NCI-H345 (cell line): ENCODE data around the gene ZBTB7B.

Experiments used
- DNase-seq: peaks from one replicate; lab custom pipeline; 2025; lab: John Stamatoyannopoulos, UW

ZBTB7B gene

GRCh38 chr1:155003766-155004351 lies 1.3 kb downstream of the ZBTB7B start:
- DNase-seq: peak; percentile 49

- DNase-seq: no peak
Observed at GRCh38 chr1:155004352-155005075, 1.9 kb downstream of the ZBTB7B start.

DNA sequence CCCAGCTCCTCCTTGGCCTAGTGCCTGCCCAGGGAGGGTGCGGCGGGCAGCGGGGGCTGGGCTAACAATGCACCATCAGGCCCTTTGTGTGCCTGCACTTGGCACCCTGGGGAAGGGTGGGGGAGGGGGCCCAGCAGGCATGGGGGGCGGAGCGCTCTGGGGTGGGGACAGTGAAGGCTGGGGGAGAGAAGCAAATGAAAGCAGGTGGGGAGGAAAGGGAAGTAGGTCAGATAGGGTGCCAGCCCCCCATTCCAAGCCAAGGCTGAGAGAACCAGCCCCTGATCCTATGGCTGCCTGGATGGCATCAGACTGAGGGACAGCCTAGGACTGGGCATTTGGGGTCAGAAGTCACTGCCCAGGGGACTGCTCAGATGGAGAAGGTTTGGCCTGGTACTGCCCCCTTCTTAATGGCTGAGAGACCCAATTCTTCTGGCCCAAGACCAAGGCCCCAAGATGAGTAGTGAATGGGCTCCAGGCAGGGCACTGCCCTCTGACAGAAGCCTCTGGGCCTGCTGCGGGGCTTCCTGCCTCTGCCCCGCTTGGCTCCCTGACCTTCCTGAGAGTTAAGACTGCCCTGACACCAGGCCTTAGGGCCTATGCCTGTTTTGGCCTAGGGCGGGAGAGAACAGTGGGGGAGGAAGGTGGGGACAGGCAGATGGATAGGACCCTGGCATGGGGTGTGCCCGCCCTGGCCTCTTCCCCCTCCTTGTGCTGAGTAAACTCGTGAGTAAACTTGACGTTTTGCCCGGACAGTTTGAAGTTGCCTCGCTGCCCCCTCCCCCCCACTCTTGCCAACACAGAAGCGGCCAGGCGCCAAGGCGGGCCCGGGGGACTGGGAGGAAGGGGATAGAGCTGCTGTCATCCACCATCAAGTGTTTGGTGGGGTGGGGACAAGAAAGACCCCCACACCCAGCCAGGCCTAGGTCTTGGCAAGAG lies 2.7 kb downstream of the ZBTB7B start:
- peak; percentile 43 for DNase-seq

- peak; percentile 33 for DNase-seq
Observed at GRCh38 chr1:155006601-155007101, 4.0 kb downstream of the ZBTB7B start.

DNA sequence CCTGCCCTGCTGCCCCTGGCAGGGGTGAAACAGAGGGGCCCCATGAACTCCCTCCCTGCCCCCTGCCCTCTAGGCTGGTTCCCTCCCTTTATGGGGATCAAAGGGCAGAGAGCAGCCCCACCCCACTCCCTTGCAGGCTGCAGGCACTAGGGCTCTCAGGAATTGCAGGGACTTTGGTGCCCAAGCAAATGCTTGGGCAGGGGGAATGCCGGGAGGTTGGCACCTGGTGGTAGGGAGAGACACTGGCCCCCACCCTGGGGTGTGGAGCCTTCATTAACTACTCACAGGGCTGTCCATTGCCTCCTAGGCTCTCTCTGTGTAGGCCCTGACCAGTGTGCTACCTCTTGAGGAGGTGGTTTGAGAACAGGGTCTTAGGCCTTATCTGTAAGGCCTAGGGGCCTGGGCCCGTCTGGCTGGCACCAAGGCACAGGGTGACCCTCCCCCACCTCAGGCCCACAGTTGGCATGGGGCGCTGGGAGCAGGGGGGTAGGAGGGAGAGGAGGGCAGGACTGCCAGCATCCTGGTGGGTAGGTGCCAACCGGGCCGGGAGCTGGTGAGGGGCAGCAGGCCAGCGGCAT lies 4.7 kb downstream of the ZBTB7B start:
- no peak for DNase-seq

DNA sequence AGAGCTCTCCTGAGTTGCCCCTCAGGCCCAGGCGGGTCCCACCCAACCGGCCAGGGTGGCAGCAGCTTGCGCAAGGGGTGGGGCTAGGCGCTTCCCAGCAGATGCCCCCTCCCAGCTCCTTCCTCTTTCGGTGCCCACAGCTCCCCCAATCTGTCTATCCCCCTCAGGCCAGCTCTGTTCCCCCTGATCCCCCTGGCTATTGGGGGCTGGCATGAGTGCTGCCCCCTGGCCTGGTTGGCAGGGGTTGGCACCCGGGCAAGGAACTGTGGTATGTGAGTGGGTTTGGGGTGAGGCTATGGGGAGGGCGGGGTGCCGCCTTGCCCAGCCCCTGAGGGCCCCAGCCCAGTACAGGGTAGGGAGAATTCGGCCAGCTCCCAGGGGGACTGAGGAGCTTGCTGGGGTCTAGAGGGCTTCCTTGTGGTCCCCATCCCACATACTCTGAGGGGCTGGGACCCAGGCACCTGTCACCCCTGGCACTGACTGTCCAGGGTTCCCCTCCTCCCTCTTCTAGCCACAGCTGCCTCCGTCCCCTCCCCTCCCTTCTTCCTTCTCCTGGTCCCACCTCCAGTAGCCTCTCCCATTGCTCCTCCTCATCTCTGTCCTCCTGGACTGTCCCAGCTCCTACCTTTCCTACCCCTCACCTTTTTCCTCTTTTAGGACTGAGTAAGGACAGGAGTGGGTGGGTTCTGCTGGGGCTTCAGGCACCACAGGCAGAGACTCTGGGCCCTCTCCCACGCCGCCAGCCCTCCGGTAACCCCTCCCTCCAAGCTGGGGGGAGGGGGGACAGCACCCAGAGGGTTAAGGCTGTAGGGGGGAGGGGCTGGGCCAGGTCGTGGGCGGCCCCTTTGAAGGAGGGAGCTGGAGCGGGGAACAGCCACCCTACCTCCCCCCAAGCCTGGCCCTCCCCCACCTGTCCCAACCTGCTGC lies 5.7 kb downstream of the ZBTB7B start:
- no peak for DNase-seq

DNA sequence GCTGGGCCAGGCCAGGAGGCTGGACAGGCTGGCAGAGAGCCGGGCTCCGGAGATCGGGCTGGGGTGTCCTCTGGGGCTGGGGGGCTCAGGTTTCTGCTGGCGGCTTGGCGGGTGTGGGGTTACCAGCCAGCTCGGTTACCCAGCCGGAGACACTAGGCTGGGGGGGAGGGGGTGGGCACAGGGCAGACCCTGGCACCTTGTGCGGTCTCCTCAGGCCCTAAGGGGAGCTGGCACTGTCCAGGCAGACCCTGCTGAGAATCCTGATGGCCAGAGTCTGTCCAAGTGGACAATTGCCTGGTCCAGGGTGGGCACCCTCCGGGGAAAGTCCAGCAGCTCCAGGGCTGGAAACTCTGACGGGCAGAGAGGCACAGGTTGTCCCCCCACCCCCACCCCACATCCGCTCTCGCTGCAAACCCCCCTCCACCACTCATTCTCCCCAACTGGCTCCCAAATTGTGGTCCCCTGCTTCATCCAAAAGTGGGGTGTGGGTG lies 6.7 kb downstream of the ZBTB7B start:
- DNase-seq: no peak

DNA sequence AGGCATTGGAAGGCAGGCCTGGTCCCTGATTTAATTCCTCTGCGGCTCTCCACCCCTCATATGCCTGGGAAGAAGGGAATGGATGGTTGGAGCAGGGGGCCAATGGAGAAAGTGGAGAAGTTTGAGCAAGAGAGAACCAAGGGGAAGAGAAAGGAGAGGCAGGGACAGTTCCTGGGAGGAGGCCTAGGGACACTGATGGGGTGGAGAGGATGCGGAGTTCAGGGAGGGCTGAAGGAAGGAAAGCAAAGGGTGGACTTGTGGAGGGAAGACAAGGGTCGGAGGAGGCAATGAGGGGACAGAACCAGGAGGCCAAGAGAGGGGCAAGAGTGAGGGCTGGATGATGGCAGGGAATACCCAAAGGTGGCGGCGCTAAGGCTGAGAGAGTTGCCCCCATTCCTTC lies 7.1 kb downstream of the ZBTB7B start:
- no peak for DNase-seq

- DNase-seq: no peak
Observed at GRCh38 chr1:155010211-155010918, 7.8 kb downstream of the ZBTB7B start.

GRCh38 chr1:155011004-155011416 lies 8.4 kb downstream of the ZBTB7B start:
- no peak for DNase-seq

- no peak for DNase-seq
Observed at GRCh38 chr1:155011437-155012025, 8.9 kb downstream of the ZBTB7B start.

DNA sequence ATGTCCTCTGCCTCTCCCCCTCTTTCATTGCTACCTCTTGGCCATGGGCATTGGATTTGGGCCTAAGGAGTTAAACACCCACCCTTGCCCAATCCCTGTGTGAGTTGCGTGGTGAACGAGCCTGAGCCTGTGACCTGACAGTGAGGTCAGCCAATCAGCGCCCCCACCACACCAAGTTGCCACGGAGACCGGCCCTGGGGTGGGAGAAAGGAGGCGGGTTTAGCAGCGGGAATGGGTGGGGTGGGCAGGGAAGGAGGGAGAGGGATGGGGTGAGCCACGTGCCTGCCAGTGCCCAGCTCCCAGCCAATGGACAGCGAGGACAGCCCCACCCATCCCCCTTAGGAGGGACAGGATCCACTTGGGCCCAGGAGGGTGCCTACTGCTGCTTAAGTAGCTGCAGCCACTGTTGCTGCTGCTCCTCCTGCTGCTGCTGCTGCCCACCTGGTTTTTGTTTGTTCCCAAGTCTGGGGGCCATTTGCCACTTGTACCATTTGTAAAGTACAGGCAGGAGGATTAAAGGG lies 9.5 kb downstream of the ZBTB7B start:
- peak; percentile 74 for DNase-seq

DNA sequence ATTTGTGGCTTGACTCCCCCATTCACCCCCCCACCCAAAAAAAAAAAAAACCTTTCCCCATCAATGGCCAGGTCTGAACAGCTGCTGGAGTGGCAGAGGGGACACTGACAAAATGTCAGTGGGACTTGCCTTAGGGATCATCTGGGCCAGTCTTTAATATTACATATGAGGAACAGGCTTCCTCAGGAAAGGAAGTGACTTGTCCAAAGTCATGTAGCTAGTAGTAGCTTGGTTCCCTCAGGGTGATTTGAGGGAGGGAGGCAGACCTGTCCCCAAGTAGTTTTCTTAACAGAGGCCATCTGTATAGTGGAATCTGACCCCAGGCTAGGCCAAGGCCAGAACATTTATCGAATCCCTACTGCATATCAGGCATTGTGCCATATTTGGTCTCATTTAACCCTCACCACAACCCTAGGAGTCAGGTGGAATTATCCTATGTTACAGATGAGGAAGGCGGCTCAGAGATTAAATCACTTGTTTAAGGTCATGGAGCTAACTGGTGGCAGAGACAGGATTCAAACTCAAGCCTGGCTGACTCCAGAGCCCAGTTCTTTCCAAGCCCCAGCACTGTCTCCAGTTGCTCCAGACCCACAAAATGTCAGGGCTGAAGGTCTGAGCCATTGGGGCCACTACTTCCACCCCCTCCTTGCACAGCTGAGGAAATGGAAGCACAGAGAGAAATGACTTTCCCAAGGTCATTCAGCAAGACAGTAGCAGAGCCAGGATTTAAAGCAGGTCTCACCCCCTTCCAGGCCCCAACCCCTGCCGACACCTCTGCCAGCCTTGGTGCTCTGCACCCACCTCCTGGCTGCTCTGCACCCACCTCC lies 10.4 kb downstream of the ZBTB7B start:
- DNase-seq: no peak

GRCh38 chr1:155013632-155014031 lies 11.0 kb downstream of the ZBTB7B start:
- no peak for DNase-seq

- DNase-seq: no peak
Observed at GRCh38 chr1:155014709-155015508, 12.3 kb downstream of the ZBTB7B start.

DNA sequence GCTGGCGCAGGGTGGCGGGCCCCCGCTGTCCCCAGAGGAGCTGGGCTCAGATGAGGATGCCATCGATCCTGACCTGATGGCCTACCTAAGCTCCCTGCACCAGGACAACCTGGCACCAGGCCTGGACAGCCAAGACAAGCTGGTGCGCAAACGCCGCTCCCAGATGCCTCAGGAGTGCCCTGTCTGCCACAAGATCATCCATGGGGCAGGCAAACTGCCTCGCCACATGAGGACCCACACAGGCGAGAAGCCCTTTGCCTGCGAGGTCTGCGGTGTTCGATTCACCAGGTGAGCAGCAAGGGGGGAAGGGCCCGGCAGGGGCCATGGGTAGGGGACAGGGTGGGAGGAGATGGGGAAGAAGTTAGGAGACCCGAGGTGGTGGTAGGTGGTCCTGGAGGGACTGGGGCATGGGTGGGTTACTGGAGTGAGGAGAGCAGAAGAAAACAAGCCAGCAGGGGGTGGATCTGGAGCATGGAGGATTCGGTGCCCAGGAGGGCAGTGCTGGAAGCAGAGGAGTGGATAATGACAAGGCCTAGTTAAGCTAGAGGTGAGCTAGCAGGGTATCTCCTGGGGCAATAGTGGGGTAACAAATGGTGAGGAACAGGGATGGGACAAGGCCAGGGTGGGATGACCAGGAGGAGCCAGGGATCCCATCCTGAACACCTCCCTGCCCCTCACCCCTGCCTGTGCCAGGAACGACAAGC lies 13.1 kb downstream of the ZBTB7B start:
- DNase-seq: no peak

DNA sequence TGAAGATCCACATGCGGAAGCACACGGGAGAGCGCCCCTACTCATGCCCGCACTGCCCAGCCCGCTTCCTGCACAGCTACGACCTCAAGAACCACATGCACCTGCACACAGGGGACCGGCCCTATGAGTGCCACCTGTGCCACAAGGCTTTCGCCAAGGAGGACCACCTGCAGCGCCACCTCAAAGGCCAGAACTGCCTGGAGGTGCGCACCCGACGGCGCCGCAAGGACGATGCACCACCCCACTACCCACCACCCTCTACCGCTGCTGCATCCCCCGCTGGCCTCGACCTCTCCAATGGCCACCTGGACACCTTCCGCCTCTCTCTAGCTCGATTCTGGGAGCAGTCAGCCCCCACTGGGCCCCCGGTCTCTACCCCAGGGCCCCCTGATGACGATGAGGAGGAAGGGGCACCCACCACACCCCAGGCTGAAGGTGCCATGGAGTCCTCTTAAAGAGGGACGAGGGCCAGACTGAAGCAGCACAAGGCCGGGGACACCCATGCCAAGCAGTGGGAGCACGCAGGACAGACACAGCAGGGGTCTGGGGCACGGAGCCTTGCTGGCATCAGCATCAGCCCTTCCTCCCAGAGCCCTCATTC lies 13.7 kb downstream of the ZBTB7B start:
- no peak for DNase-seq
